ENCODE results near the gene DIP2B.

The DIP2B gene

GRCh38 chr12:50775251-50775650 is 270.5 kb downstream of the DIP2B start:
- no peak for DNase-seq (ENCODE audit: low read depth)

- DNase-seq (ENCODE audit: low read depth) = no peak
Measured at GRCh38 chr12:50776749-50777728, 272.3 kb downstream of the DIP2B start.

GRCh38 chr12:50778663-50779590 is 274.1 kb downstream of the DIP2B start:
- no peak for DNase-seq (ENCODE audit: low read depth)

GRCh38 chr12:50780013-50780412 is 275.2 kb downstream of the DIP2B start:
- DNase-seq (ENCODE audit: low read depth) = no peak

GRCh38 chr12:50784501-50784900 is 279.7 kb downstream of the DIP2B start:
- no peak for DNase-seq (ENCODE audit: low read depth)

- peak; percentile 50 for DNase-seq (ENCODE audit: low read depth)
Measured at GRCh38 chr12:50785406-50786001, 280.7 kb downstream of the DIP2B start.

GRCh38 chr12:50786498-50787231 is 281.9 kb downstream of the DIP2B start:
- DNase-seq (ENCODE audit: low read depth) = peak; percentile 93

- DNase-seq (ENCODE audit: low read depth) = no peak
Measured at GRCh38 chr12:50787618-50788017, 282.8 kb downstream of the DIP2B start.

GRCh38 chr12:50788561-50788960 is 283.8 kb downstream of the DIP2B start:
- peak; percentile 87 for DNase-seq (ENCODE audit: low read depth)

- no peak for DNase-seq (ENCODE audit: low read depth)
Measured at GRCh38 chr12:50790081-50790480, 285.3 kb downstream of the DIP2B start.
